B cell (primary cell): ENCODE measurements around the gene VIPR2. TPM values are rescaled to one million over a fixed set of nuclear protein-coding genes. Genes with fewer than 3 reads are reported as not detected.
"Not testable (repeated sequence)": the region's sequence is repeated elsewhere in the genome, so short reads cannot be mapped to it uniquely, and the experiment has no call there.

Source experiments
- ATAC-seq: fragments of 200-7000 bp; cut with Tn5 transposase; one replicate; pipeline ENCODE4 v1.10.0; 2021; ENCODE audit warnings: low read depth, mild to moderate bottlenecking, moderate number of reproducible peaks, moderate library complexity
- CTCF ChIA-PET: fragments of 350-600 bp; sonication (Branson Sonifier 250); formaldehyde crosslinking; loops from one replicate; lab custom pipeline; 2021; ENCODE audit warnings: antibody characterized with exemption, inconsistent platforms; lab: Charles Lee
- POLR2A ChIA-PET: fragments of 350-600 bp; sonication (Branson Sonifier 250); formaldehyde crosslinking; loops from one replicate; lab custom pipeline; 2021; ENCODE audit warnings: antibody characterized with exemption; lab: Charles Lee
- DNase-seq: peaks from one replicate; pipeline ENCODE4 v3.0.0; 2013
- H2AFZ ChIP-seq: 2 replicates; pipeline ENCODE4 v1.6.1; 2012; ENCODE audit warnings: mild to moderate bottlenecking, low read depth, low read length; ENCODE audit not compliant: insufficient read depth, poor library complexity, severe bottlenecking
- H3K27ac ChIP-seq, 2 donors: 1 replicate in 1 of 2; 2 replicates in 1 of 2; pipeline ENCODE4 v1.5.1; 2012 to 2013; ENCODE audit warnings: low read length in 2 of 2, mild to moderate bottlenecking in 2 of 2, moderate library complexity in 1 of 2
- H3K27me3 ChIP-seq, 4 experiments: fragments of 200-600 bp in 1 of 4; sonication (generic) in 1 of 4; replicated peaks in 1 of 4; 1 replicate in 2 of 4; 2 replicates in 2 of 4; pipeline versions ENCODE4 v1.6.1 to v1.7.0; 2013 to 2016; ENCODE audit warnings: low read length in 3 of 4, mild to moderate bottlenecking in 2 of 4, mixed read lengths in 1 of 4, moderate library complexity in 1 of 4; ENCODE audit not compliant: insufficient read depth in 4 of 4, control insufficient read depth in 3 of 4; ENCODE audit errors: control extremely low read depth in 1 of 4
- H3K36me3 ChIP-seq, 2 experiments: replicated peaks in 1 of 2; 1 replicate in 1 of 2; 2 replicates in 1 of 2; pipeline versions ENCODE4 v1.6.1 to v1.7.1; 2013; ENCODE audit warnings: low read length in 1 of 2; ENCODE audit not compliant: insufficient read depth in 2 of 2, control insufficient read depth in 1 of 2; ENCODE audit errors: control extremely low read depth in 1 of 2, extremely low read depth in 1 of 2
- H3K4me1 ChIP-seq, 2 donors: fragments of 200-600 bp in 1 of 2; sonication (generic) in 1 of 2; 1 replicate in 1 of 2; 2 replicates in 1 of 2; pipeline versions ENCODE4 v1.5.1 to v1.6.1; 2013 to 2017; ENCODE audit warnings: low read length in 2 of 2; ENCODE audit not compliant: control insufficient read depth in 2 of 2, insufficient read depth in 2 of 2
- H3K4me2 ChIP-seq: replicated peaks from 2 replicates; pipeline ENCODE3; 2012; ENCODE audit warnings: mild to moderate bottlenecking, low read depth, low read length; ENCODE audit not compliant: poor library complexity, severe bottlenecking
- H3K4me3 ChIP-seq, 5 experiments: fragments of 200-600 bp in 1 of 5; sonication (generic) in 1 of 5; 1 replicate in 3 of 5; 2 replicates in 2 of 5; pipeline versions ENCODE4 v1.5.1 to v1.7.0; 2011 to 2016; ENCODE audit warnings: low read length in 4 of 5, mild to moderate bottlenecking in 4 of 5, low read depth in 2 of 5, control low read depth in 1 of 5, moderate library complexity in 1 of 5; ENCODE audit not compliant: insufficient read depth in 1 of 5; ENCODE audit errors: control extremely low read depth in 1 of 5, extremely low read depth in 1 of 5
- H3K79me2 ChIP-seq: fragments of 200-600 bp; sonication (generic); one replicate; pipeline ENCODE4 v1.6.0; 2016; ENCODE audit warnings: low read length; ENCODE audit not compliant: control insufficient read depth, insufficient read depth
- H3K9ac ChIP-seq: fragments of 200-600 bp; sonication (generic); 2 replicates; pipeline ENCODE4 v1.6.1; 2017; ENCODE audit warnings: mild to moderate bottlenecking, low read length, moderate library complexity
- H3K9me3 ChIP-seq, 3 donors: one replicate each; pipeline versions ENCODE4 v1.6.1 to v1.7.1; 2013; ENCODE audit warnings: low read length in 2 of 3; ENCODE audit not compliant: control insufficient read depth in 2 of 3, insufficient read depth in 1 of 3; ENCODE audit errors: control extremely low read depth in 1 of 3
- H4K20me1 ChIP-seq: 2 replicates; pipeline ENCODE4 v1.6.0; 2012; ENCODE audit warnings: mild to moderate bottlenecking, low read length; ENCODE audit not compliant: insufficient read depth, control insufficient read depth, poor library complexity, severe bottlenecking
- H3K27ac Mint-ChIP-seq: one replicate; pipeline ENCODE4 v1.8.0; 2021; ENCODE audit warnings: mixed read lengths
- H3K27me3 Mint-ChIP-seq: one replicate; pipeline ENCODE4 v1.8.0; 2021; ENCODE audit warnings: mixed read lengths
- H3K4me1 Mint-ChIP-seq: one replicate; pipeline ENCODE4 v1.8.0; 2021; ENCODE audit warnings: mixed read lengths
- H3K4me3 Mint-ChIP-seq: one replicate; pipeline ENCODE4 v1.8.0; 2021; ENCODE audit warnings: mixed read lengths
- H3K9me3 Mint-ChIP-seq: one replicate; pipeline ENCODE4 v1.8.0; 2022; ENCODE audit warnings: mixed read lengths; ENCODE audit not compliant: insufficient read depth
- EZH2 ChIP-seq: IDR thresholded peaks from 2 replicates; pipeline ENCODE4 v1.6.1; 2012; ENCODE audit warnings: borderline replicate concordance, low read depth, mild to moderate bottlenecking, moderate library complexity, low read length; ENCODE audit not compliant: insufficient read depth, poor library complexity, severe bottlenecking
- WGBS: methylation state at CpG from one replicate; pipeline ENCODE4 v1.1.5; 2013; ENCODE audit warnings: missing lambda C conversion rate; ENCODE audit not compliant: insufficient coverage; 5-methylcytosine and 5-hydroxymethylcytosine counted together
- intact Hi-C: fragments of 100-400 bp; cut with micrococcal nuclease; formaldehyde crosslinking; loops from one replicate; pipeline ENCODE4 v1.10.0; 2022
- polyA plus RNA-seq: library from polyadenylated mRNA; depleted of rRNA; stranded (reverse); fragments of >200 nt; gene quantifications from 2 replicates; pipeline ENCODE4 v1.2.3, GENCODE V29; 2012
- total RNA-seq, 2 donors: library from RNA; stranded (reverse); fragments of 120-200 nt in 1 of 2; gene quantifications; 1 replicate in 1 of 2; 2 replicates in 1 of 2; pipeline versions ENCODE4 v1.2.3 to v1.2.4, GENCODE V29; 2013 to 2022
- TF ChIP-seq, protein P1 (sequence below): fragments of 200-600 bp; IDR thresholded peaks from one replicate; pipeline ENCODE4 v1.8.0; 2022; ENCODE audit warnings: antibody characterized with exemption, mild to moderate bottlenecking

The VIPR2 gene
- total and polyA plus RNA-seq, 2 donors (not counting 1 experiment from before 2014, with no cell fraction given): not detected

DNA sequence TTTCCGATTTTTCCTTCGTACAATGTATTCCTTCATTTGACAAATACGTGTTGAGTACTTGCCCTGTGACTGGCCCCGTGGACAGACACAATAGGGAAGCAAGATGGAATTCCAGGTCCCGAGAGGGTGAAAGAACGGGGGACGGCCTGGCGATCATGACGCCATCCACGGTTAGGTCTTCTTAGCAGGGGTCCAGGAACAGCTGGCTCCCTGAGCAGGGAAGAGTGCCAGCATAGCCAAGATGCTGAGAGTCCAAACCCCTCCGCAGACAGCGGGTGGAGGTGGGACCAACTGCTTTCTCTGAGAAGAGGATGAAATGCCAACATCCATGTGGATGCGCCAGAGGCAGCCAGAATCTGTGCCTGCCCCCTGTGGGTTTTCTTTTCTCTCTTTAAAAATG lies 144.6 kb downstream of the VIPR2 start:
- H3K9me3 Mint-ChIP-seq: no peaks in the 10 kb centered on the region
- WGBS: 87% methylated on average over 13 of the region's 13 CpGs
- no peak for ATAC-seq
- H3K4me3 Mint-ChIP-seq: no peak overlapping the region
- no peak for DNase-seq
- POLR2A ChIA-PET: no interaction called here
- intact Hi-C loops: no loop called here
- Histone ChIP-seq H3K9ac (no peak overlapping the region), H3K4me1 (no peaks in the 10 kb centered on the region), H3K4me3 (no peak overlapping the region), H3K27me3 (no peaks in the 10 kb centered on the region), H3K4me2 (no peak overlapping the region), H4K20me1 (no peaks in the 10 kb centered on the region), H3K79me2 (no peaks in the 10 kb centered on the region), H3K36me3 (no peaks in the 10 kb centered on the region), H3K27ac (no peak overlapping the region), H2AFZ (no peak overlapping the region), H3K9me3 (peaks cover 0 to 27% (median 0%) of the 10 kb centered on the region in 3 donors)
- CTCF ChIA-PET: no interaction called here
- TF ChIP-seq, protein P1, sequence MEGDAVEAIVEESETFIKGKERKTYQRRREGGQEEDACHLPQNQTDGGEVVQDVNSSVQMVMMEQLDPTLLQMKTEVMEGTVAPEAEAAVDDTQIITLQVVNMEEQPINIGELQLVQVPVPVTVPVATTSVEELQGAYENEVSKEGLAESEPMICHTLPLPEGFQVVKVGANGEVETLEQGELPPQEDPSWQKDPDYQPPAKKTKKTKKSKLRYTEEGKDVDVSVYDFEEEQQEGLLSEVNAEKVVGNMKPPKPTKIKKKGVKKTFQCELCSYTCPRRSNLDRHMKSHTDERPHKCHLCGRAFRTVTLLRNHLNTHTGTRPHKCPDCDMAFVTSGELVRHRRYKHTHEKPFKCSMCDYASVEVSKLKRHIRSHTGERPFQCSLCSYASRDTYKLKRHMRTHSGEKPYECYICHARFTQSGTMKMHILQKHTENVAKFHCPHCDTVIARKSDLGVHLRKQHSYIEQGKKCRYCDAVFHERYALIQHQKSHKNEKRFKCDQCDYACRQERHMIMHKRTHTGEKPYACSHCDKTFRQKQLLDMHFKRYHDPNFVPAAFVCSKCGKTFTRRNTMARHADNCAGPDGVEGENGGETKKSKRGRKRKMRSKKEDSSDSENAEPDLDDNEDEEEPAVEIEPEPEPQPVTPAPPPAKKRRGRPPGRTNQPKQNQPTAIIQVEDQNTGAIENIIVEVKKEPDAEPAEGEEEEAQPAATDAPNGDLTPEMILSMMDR: no peak
- no peak for TF ChIP-seq EZH2
- H3K4me1 Mint-ChIP-seq: no peaks in the 10 kb centered on the region
- H3K27me3 Mint-ChIP-seq: no peaks in the 10 kb centered on the region
- no peak overlapping the region for H3K27ac Mint-ChIP-seq

DNA sequence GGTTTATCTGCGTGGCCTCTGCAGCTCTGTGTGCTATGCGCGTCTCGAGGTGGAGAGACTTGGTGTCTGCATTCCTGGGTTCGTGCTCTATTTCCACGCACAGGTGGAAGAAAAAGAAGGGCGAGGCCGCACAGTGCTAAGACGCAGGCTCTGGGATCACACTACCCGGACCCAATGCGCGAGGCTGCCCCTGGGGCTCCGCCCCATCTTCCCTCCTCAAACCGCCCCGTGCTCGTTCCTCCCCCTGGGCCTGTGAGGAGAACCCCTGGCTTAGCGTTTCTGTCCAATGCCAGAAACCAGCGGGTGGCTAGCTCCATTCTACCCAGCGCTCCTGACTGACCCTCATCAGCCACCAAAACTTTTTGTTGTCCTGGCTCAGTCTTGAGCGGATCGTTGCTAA lies 145.2 kb downstream of the VIPR2 start:
- intact Hi-C loops: no loop called here

DNA sequence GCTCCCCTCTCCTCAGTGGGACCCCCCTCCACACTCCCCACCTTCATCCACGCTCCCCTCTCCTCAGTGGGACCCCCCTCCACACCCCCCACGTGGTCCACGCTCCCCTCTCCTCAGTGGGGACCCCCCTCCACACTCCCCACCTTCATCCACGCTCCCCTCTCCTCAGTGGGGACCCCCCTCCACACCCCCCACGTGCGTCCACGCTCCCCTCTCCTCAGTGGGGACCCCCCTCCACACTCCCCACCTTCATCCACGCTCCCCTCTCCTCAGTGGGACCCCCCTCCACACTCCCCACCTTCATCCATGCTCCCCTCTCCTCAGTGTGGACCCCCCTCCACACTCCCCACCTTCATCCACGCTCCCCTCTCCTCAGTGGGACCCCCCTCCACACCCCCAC lies 146.4 kb downstream of the VIPR2 start:
- H3K27me3 ChIP-seq, ATAC-seq, POLR2A ChIA-PET, H2AFZ ChIP-seq, H3K4me1 Mint-ChIP-seq, H4K20me1 ChIP-seq, H3K79me2 ChIP-seq, H3K27ac Mint-ChIP-seq, H3K4me3 ChIP-seq, H3K27ac ChIP-seq, H3K4me3 Mint-ChIP-seq, H3K4me2 ChIP-seq, CTCF ChIA-PET, H3K9ac ChIP-seq, H3K4me1 ChIP-seq, DNase-seq, H3K36me3 ChIP-seq, intact Hi-C loops, H3K9me3 Mint-ChIP-seq, H3K27me3 Mint-ChIP-seq: not testable (repeated sequence)
- WGBS: 71% methylated on average over 4 of the region's 9 CpGs
- peaks cover 0 to 31% (median 3%) of the 10 kb centered on the region in 3 donors for H3K9me3 ChIP-seq

More for the DNA sequence above, 145.2 kb downstream of the VIPR2 start:
- no peak overlapping the region for H3K27ac Mint-ChIP-seq
- H3K9ac ChIP-seq: no peak overlapping the region
- ATAC-seq (no peak), DNase-seq (no peak)
- H3K4me1 Mint-ChIP-seq: no peaks in the 10 kb centered on the region
- 96% methylated on average over 19 of the region's 21 CpGs for WGBS
- H3K4me2 ChIP-seq: no peak overlapping the region
- TF ChIP-seq EZH2: no peak
- TF ChIP-seq, protein P1: no peak
- H3K9me3 Mint-ChIP-seq: peaks cover 4% of the 10 kb centered on the region
- H3K27me3 ChIP-seq: no peaks in the 10 kb centered on the region
- H3K27ac ChIP-seq: no peak overlapping the region
- no peak overlapping the region for H3K4me3 Mint-ChIP-seq
- no peaks in the 10 kb centered on the region for H3K79me2 ChIP-seq
- no peak overlapping the region for H3K4me3 ChIP-seq
- H2AFZ ChIP-seq: no peak overlapping the region
- no peaks in the 10 kb centered on the region for H3K27me3 Mint-ChIP-seq
- POLR2A ChIA-PET: no interaction called here
- CTCF ChIA-PET: no interaction called here
- no peaks in the 10 kb centered on the region for H4K20me1 ChIP-seq
- no peaks in the 10 kb centered on the region for H3K4me1 ChIP-seq
- no peaks in the 10 kb centered on the region for H3K36me3 ChIP-seq
- H3K9me3 ChIP-seq: peaks cover 0 to 27% (median 3%) of the 10 kb centered on the region in 3 donors
